ENCODE measurements around the gene SORL1-AS1.
"Not testable (repeated sequence)": the region's sequence is repeated elsewhere in the genome, so short reads cannot be mapped to it uniquely, and the experiment has no call there.

Gene SORL1-AS1

DNA sequence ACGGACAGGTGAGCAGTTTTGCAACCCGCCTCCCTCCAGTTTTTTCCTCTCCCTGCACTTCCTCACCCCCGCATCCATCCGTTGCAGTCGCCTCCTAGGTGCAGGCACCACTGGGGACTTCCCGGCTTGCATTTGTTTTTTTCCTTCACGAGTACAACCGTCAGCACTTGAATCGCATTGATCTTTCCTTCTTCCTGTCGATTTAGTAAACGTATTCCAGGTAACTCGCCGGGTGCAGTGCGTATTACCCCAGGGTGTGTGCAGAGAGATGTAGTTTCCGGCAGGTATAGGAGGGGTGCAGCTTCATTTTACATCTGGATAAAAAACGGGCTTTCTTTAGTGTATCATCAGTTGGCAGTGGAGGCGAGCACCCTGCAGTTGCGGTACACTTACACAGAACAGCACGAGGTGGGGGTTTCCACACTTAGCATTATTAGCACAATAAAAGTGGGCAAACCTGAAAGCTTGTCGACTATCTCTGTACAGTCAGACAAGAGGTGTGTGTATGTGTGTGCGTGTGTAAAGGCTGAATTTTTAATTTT is at the start of gene SORL1-AS1:
Gene SORL1-AS1, minus strand, starts transcription at position 359 of the 542 bp plus-strand sequence.
- no peak for DNase-seq

DNA sequence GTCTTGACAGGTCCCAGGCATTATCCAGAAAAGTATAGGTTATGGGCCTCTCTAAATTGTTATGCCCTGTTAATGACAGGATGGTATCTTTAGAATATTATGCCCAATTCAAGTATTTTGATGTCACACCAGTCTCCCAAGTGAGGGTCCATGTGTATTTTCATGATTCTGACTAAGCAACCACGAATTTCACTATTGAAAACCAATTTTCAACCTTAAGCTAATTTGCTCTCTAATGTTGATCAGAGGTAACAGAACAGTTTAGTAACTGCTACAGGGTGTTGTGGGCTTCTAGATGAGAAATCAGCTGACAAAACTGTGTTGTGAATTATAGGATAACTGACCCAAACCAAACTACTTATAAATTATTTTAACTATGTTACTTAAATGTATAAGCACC is 48.0 kb upstream of the SORL1-AS1 start:
- DNase-seq, result no peak

DNA sequence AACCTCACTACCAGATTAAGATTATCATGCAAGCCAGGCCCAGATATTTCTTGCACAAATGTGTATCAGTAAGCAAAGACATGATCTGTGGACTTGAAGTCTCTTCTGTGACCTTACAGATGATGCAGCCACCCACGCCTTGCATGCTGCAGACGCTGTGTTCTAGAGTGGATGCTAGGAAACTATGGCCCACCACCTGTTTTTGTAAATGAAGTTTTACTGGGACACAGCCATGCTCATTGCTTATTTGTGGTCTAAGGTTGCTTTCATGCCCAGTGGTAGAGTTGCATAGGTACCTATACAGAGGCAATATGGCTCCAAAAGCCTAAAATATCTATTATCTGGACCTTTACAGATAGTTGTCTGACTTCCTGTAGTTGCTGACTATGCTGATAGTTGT is 47.5 kb upstream of the SORL1-AS1 start:
- no peak for DNase-seq

- no peak for DNase-seq
Measured at GRCh38 chr11:121499405-121499804, 46.6 kb upstream of the SORL1-AS1 start.

GRCh38 chr11:121497176-121497998 is 44.6 kb upstream of the SORL1-AS1 start:
- no peak for DNase-seq

- no peak for DNase-seq
Measured at GRCh38 chr11:121494355-121495099, 41.8 kb upstream of the SORL1-AS1 start.

GRCh38 chr11:121489823-121490222 is 37.1 kb upstream of the SORL1-AS1 start:
- no peak for DNase-seq

- DNase-seq, result no peak
Measured at GRCh38 chr11:121488641-121489040, 35.9 kb upstream of the SORL1-AS1 start.

DNA sequence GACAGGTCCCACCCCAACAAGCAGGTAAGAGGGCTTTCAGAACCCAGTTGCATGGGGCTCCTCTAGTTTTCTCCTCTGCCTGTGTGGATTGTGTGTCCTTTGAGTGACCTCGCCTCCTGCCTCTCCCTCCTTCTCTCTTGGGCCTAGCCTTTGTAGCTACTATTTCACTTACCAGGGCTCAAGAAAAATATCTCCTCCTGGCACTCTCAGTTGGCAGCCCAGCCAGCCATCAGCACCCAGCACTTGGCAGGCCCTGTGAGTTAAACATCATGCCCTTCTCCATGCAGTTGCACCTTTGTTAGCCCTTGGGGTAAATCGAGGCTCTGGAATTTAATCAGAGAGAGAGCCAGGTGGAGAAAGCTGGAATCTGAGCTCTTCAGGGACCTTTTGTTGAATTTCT is 35.4 kb upstream of the SORL1-AS1 start:
- no peak for DNase-seq

DNA sequence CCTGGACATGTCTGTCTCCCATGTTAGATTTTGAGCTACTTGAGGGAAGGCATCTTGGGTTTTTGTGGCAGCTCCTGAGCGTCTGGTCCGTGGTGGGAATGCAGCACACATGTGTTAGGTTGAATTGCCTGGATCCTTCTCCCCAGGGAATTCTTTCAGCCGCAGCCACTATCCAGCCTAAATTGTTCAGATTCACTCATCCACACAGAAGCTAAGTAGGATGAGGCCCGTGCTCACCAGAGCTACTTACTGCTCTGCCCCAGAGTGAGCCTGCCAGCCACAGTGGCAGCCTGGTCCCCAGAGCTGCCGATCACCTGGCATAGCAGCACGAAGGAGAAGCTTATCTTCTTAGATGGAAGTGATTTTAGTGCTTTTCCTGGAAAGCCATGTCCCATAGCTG is 34.4 kb upstream of the SORL1-AS1 start:
- no peak for DNase-seq

DNA sequence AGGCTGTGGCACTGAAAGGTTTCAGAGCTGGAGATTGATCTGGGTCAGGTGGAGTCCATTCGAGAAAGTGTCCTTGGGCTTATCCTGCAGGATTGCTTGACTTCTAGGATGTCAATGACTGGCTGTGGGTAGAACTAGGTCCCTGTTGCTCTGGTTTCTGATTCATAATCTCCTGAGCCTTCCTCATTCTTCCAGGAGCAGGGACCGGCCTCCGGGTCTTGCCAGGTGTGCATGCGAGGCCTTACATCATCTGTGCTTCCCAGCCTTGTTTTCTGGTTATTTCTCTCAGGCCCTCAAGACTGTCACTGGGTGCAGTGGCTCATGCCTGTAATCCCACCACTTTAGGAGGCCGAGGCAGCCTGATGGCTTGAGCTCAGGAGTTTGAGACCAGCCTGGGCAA is 33.3 kb upstream of the SORL1-AS1 start:
- no peak for DNase-seq

DNA sequence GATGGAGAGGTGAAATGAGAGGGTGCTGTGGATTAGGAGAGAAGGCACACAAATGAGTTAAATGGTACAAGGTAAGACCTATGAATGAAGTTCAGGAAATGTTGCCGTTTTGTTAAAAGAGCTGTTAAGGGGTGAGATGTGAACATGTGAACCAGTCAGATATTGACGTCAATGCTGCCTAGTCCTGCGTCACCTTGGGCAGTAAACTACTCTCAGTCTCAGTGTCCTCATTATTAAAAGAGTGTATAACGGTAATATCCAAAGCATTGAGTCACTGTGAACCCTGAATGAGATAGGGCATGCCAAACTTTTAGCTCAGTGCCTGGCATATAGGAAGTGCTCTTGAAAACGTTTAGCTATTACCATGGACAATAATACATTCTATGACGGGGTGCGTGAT is 32.4 kb upstream of the SORL1-AS1 start:
- DNase-seq, result no peak

DNA sequence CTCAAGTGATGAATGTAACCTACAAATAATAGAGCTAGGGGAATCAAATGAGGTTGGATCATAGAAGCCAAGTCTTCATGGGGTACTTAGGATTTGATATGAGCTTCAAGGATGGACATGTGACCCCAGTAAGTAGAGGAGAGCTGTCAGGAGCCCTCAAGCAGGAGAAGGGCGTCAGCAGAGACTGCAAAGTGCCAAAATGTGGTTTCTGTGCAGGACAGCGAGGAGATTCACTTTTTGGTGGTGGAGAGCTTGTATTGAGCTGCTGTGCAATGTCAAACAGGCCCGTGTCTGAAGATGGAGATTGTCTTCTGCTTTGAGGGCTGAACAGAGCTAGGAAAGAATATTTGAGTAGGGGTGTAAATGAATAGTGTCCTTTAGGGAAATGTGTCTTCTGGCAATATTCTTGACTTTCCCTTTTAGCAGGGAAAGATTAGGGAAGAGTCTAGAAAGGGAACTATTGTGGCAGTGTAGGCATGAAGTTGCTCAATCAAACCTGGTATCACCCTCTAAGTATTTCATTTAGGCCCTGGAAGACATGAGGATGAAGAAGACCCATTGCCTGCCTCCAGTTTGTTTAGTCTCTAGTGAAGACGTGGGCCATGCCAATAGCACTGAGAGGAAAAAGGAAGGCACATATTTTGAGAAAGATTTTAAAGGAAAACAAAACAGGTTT is 31.2 kb upstream of the SORL1-AS1 start:
- no peak for DNase-seq

- DNase-seq, result peak; percentile 78
Measured at GRCh38 chr11:121482231-121483129, 29.7 kb upstream of the SORL1-AS1 start.

GRCh38 chr11:121481484-121482230 is 28.9 kb upstream of the SORL1-AS1 start:
- not testable (repeated sequence) for DNase-seq

- DNase-seq, result no peak
Measured at GRCh38 chr11:121479698-121480238, 27.0 kb upstream of the SORL1-AS1 start.

DNA sequence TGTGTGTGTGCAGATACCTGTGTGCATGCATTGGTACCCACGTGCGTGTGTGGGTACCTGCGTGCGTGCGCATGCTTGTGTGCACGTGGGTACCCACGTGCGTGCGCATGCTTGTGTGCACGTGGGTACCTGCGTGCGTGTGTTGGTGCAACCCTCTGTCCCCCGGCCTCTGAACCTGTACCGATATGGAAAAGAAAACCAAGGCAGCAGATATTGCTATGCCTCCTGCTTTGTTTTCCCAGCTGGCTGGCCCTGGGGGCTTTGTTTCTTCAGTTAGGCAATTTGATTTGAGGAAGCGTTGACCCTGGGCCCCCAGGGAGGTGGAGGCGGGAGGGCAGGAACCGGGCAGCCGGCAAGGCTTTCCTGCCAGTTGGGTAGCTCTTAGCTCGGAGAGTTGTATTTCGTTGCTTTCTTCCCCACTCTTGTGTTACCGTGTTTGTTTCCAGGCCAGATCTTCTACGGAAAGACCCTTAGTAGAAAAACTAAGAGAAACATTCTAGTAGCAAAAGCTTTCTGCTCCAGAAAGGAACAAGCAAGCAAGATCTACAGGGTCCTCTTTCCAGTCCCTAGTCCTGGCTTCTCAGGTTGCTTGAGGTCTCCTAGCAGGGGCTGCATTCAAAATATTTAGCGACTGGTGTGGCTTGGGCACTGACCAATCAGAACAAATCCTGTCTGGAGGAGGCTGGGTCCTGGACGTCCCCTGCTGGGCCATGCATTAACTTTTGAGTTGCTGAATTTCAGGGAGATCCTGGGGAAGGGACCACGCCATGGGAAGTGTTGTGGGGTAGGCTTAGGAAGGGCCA is 26.3 kb upstream of the SORL1-AS1 start:
- no peak for DNase-seq

GRCh38 chr11:121478226-121478894 is 25.6 kb upstream of the SORL1-AS1 start:
- no peak for DNase-seq

GRCh38 chr11:121476379-121477032 is 23.7 kb upstream of the SORL1-AS1 start:
- DNase-seq, result no peak
